PFSK-1 (cell line): Measurements from ENCODE around the gene ARHGAP15.

Source experiments
- FOXP2 ChIP-seq: optimal IDR thresholded peaks from 2 replicates; pipeline ENCODE3; 2011; ENCODE audit warnings: borderline replicate concordance, control low read depth, inconsistent platforms; ENCODE audit not compliant: insufficient read depth; ENCODE audit errors: extremely low read length, extremely low read depth
- POLR2AphosphoS5 ChIP-seq: IDR thresholded peaks from 2 replicates; pipeline ENCODE4 v1.6.1; 2012; ENCODE audit warnings: low read depth, mild to moderate bottlenecking, control low read depth, low read length, moderate library complexity
- SIN3A ChIP-seq: IDR thresholded peaks from 2 replicates; pipeline ENCODE4 v1.6.1; 2012; ENCODE audit warnings: mild to moderate bottlenecking, low read length, moderate library complexity, borderline replicate concordance; ENCODE audit not compliant: insufficient read depth
- TAF1 ChIP-seq: IDR thresholded peaks from 2 replicates; pipeline ENCODE4 v1.6.1; 2012; ENCODE audit warnings: low read length, control low read depth, borderline replicate concordance; ENCODE audit not compliant: insufficient read depth
- TF ChIP-seq, protein P1 (sequence below), 2 experiments: IDR thresholded peaks; 2 replicates each; pipeline versions ENCODE4 v1.6.1 to v1.8.0; 2011 to 2012; ENCODE audit warnings: low read depth in 2 of 2, low read length in 2 of 2, control low read depth in 1 of 2, inconsistent platforms in 1 of 2, mild to moderate bottlenecking in 1 of 2, moderate library complexity in 1 of 2; ENCODE audit not compliant: insufficient read depth in 1 of 2

ARHGAP15 gene

DNA sequence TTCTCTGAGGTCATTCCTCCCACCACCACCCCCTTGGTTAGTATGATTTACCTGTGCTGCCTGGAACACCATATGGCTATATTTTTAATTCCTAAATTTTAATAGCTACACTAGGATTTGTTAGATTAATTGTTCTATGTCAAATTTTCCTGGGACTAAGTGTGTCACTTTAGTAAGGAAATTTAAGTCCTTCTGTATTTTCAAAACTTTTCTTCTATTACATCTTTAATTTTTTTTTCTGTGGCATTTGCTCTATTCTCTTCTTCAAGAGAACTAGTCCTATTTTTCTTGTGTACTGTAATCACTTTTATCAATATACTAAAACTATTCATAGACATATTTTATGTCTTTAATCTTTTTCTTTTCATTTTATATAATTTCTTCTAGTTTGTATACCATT, 456.9 kb downstream of the ARHGAP15 start:
- TF ChIP-seq POLR2AphosphoS5 (no peak), TAF1 (no peak), FOXP2 (no peak), SIN3A (no peak)
- TF ChIP-seq, protein P1, sequence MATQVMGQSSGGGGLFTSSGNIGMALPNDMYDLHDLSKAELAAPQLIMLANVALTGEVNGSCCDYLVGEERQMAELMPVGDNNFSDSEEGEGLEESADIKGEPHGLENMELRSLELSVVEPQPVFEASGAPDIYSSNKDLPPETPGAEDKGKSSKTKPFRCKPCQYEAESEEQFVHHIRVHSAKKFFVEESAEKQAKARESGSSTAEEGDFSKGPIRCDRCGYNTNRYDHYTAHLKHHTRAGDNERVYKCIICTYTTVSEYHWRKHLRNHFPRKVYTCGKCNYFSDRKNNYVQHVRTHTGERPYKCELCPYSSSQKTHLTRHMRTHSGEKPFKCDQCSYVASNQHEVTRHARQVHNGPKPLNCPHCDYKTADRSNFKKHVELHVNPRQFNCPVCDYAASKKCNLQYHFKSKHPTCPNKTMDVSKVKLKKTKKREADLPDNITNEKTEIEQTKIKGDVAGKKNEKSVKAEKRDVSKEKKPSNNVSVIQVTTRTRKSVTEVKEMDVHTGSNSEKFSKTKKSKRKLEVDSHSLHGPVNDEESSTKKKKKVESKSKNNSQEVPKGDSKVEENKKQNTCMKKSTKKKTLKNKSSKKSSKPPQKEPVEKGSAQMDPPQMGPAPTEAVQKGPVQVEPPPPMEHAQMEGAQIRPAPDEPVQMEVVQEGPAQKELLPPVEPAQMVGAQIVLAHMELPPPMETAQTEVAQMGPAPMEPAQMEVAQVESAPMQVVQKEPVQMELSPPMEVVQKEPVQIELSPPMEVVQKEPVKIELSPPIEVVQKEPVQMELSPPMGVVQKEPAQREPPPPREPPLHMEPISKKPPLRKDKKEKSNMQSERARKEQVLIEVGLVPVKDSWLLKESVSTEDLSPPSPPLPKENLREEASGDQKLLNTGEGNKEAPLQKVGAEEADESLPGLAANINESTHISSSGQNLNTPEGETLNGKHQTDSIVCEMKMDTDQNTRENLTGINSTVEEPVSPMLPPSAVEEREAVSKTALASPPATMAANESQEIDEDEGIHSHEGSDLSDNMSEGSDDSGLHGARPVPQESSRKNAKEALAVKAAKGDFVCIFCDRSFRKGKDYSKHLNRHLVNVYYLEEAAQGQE (IDR thresholded peaks at IDR 0.05; ENCODE audit: insufficient read depth in 1 of 2, low read depth in 2 of 2, low read length in 2 of 2), result no peak

DNA sequence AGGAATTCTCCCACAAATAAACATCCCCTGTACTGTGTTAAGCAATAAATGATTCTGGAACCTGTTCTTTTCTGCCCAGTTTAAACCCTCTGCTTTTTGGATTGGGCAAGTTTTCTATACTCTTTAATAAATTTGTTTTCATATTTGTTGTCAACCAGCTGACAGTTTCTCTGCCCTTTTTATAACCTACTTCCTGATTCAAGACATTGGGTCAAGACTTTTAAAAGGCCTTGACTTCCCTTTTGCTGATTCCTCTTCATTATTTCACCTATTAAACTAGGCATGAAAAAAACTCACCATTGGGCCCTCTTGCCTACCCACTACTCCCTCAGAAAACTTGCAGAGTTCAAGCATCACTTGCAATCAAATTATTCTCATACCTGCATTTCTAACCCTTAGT, 459.5 kb downstream of the ARHGAP15 start:
- TF ChIP-seq TAF1, result no peak
- no peak for TF ChIP-seq POLR2AphosphoS5
- no peak for TF ChIP-seq FOXP2
- TF ChIP-seq, protein P1 (IDR thresholded peaks at IDR 0.05; ENCODE audit: insufficient read depth in 1 of 2, low read depth in 2 of 2, low read length in 2 of 2), result no peak
- no peak for TF ChIP-seq SIN3A

DNA sequence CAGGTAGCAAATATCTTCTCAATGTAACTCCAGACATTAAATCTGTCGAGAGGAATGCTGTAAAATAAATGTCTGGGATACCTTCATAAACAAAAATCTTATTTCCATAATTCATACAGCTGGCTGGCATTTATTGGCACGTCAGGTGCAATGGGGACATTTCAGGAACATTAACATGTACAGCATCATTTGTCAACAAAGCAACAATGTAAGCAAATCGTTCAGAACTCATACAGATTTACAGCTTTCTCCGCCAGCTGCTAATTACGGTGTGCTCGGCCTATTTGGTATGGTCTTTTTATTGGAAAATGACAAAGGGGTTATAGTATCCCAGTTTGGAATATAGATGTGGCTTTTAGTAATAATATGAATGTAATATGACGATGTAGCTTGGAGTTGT, 464.9 kb downstream of the ARHGAP15 start:
- TF ChIP-seq POLR2AphosphoS5 (no peak), FOXP2 (no peak), SIN3A (no peak), TAF1 (no peak)
- TF ChIP-seq, protein P1 (IDR thresholded peaks at IDR 0.05; ENCODE audit: insufficient read depth in 1 of 2, low read depth in 2 of 2, low read length in 2 of 2), result no peak

DNA sequence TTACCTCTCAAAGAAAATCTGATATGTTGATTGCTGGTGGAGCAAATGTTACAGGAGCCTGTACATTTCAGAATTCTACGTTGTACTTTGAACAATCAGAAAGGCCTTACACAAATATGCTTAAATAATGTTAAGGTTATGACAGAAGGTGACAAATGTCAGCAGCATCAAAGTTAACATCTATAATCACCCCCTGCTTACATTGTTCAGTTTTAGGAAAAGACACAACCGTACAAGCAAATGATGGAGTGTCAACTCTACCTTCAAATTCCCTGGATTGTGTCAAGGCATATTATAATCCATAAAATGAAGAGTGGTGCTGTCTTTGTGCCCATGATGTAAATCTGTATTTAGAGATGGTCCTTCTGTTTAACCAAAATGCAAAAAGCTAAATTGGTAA, 465.5 kb downstream of the ARHGAP15 start:
- TF ChIP-seq, protein P1 (IDR thresholded peaks at IDR 0.05; ENCODE audit: insufficient read depth in 1 of 2, low read depth in 2 of 2, low read length in 2 of 2), result no peak
- no peak for TF ChIP-seq FOXP2

DNA sequence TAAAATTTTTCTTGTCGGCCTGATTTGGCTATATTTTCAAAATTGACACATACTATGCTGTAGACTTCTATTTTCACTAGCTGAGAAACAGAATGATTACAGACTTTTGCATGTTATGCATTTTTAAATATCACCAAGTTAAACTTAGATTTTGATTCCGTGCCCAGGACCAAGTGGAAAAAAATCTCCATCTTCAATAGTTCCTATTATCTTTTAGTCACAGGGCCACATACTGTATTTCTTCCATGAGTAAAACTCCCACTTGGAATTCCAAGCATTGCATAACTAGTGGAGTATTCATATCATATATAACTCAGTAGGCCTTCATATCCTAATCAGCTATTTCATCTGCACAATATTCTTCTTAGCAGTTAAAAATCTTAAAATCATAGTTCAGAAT, 470.9 kb downstream of the ARHGAP15 start:
- TF ChIP-seq, protein P1 (IDR thresholded peaks at IDR 0.05; ENCODE audit: insufficient read depth in 1 of 2, low read depth in 2 of 2, low read length in 2 of 2), result no peak
- TF ChIP-seq TAF1, result no peak
- TF ChIP-seq FOXP2, result no peak
- TF ChIP-seq SIN3A, result no peak
- no peak for TF ChIP-seq POLR2AphosphoS5
